Stimulated activated CD8-positive, alpha-beta memory T cell treated with anti-CD3 and anti-CD28 coated beads, Interleukin-7, amount 100 ng/mL, for 4 hours (primary cell): ENCODE data around the gene TRAF3IP1.
"Not testable (repeated sequence)": the region's sequence is repeated elsewhere in the genome, so short reads cannot be mapped to it uniquely, and the experiment has no call there.

ENCODE experiments used
- DNase-seq, 2 donors: peaks; one replicate each; pipeline ENCODE4 v3.0.0-alpha.2; 2020; ENCODE audit warnings: low read depth in 2 of 2

TRAF3IP1 gene

GRCh38 chr2:238339814-238340213 is 19.5 kb downstream of the TRAF3IP1 start:
- no peak for DNase-seq

GRCh38 chr2:238341536-238341935 is 21.2 kb downstream of the TRAF3IP1 start:
- no peak for DNase-seq

- no peak for DNase-seq
Measured at GRCh38 chr2:238344035-238344434, 23.7 kb downstream of the TRAF3IP1 start.

- no peak for DNase-seq
Measured at GRCh38 chr2:238344517-238344916, 24.2 kb downstream of the TRAF3IP1 start.

GRCh38 chr2:238345297-238345968 is 25.1 kb downstream of the TRAF3IP1 start:
- no peak for DNase-seq

GRCh38 chr2:238346544-238346943 is 26.2 kb downstream of the TRAF3IP1 start:
- no peak for DNase-seq

- DNase-seq = no peak
Measured at GRCh38 chr2:238350150-238350897, 30.0 kb downstream of the TRAF3IP1 start.

GRCh38 chr2:238351315-238351714 is 31.0 kb downstream of the TRAF3IP1 start:
- DNase-seq = no peak

GRCh38 chr2:238352361-238352760 is 32.0 kb downstream of the TRAF3IP1 start:
- DNase-seq = no peak

- DNase-seq = no peak
Measured at GRCh38 chr2:238358769-238359168, 38.5 kb downstream of the TRAF3IP1 start.

GRCh38 chr2:238359403-238359802 is 39.1 kb downstream of the TRAF3IP1 start:
- DNase-seq = no peak

GRCh38 chr2:238361877-238362276 is 41.6 kb downstream of the TRAF3IP1 start:
- DNase-seq = no peak

- DNase-seq = no peak
Measured at GRCh38 chr2:238362626-238363025, 42.3 kb downstream of the TRAF3IP1 start.

GRCh38 chr2:238369591-238370040 is 49.3 kb downstream of the TRAF3IP1 start:
- no peak for DNase-seq

- DNase-seq = no peak
Measured at GRCh38 chr2:238370094-238370822, 49.9 kb downstream of the TRAF3IP1 start.

- DNase-seq = peak; percentile 46 to 51
Measured at GRCh38 chr2:238370823-238371372, 50.6 kb downstream of the TRAF3IP1 start.

GRCh38 chr2:238372277-238372676 is 52.0 kb downstream of the TRAF3IP1 start:
- DNase-seq = not testable (repeated sequence)

- DNase-seq = no peak
Measured at GRCh38 chr2:238376884-238377391, 56.6 kb downstream of the TRAF3IP1 start.

GRCh38 chr2:238378230-238379095 is 58.1 kb downstream of the TRAF3IP1 start:
- DNase-seq = no peak

GRCh38 chr2:238379096-238379810 is 58.9 kb downstream of the TRAF3IP1 start:
- DNase-seq = peak in 1 of 2 donors; percentile 29
